Gastroesophageal sphincter (tissue), 3 donors: ENCODE data around the gene LIF.

Experiments
- CTCF ChIP-seq, 4 experiments: fragments of 200-600 bp in 2 of 4; fragments of 450-650 bp in 2 of 4; sonication (generic) in 1 of 4; IDR thresholded peaks; one replicate each; pipeline ENCODE4 v1.5.1; 2017 to 2019; ENCODE audit warnings: antibody characterized with exemption in 4 of 4, mild to moderate bottlenecking in 2 of 4, moderate library complexity in 2 of 4
- POLR2A ChIP-seq, 2 donors: fragments of 450-650 bp; IDR thresholded peaks; one replicate each; pipeline ENCODE4 v1.6.1; 2017; ENCODE audit warnings: antibody characterized with exemption in 2 of 2, mild to moderate bottlenecking in 2 of 2, moderate library complexity in 1 of 2
- POLR2AphosphoS5 ChIP-seq: sonication (generic); formaldehyde crosslinking; IDR thresholded peaks from one replicate; pipeline ENCODE4 v1.6.1; 2017; ENCODE audit warnings: antibody characterized with exemption

- TF ChIP-seq CTCF (IDR thresholded peaks at IDR 0.05) (peak in 2 of 4 experiments; percentile 32 to 39), POLR2AphosphoS5 (no peak), POLR2A (IDR thresholded peaks at IDR 0.05) (no peak)
Observed at GRCh38 chr22:30245985-30246813, at the start of gene LIF.
